ENCODE data around the gene SPATA46. TPM values are rescaled to one million over a fixed set of nuclear protein-coding genes. Genes with fewer than 3 reads are reported as not detected.
"Not testable (repeated sequence)": the region's sequence is repeated elsewhere in the genome, so short reads cannot be mapped to it uniquely, and the experiment has no call there.

The SPATA46 gene
- total RNA-seq: not detected

- intact Hi-C loops (cut with DNase I): no loop called here
These were observed at the start of gene SPATA46 for GRCh38 chr1:162376691-162377090. Gene SPATA46, minus strand, starts transcription at chr1:162376854. Its CDS starts 64 bp downstream, at chr1:162376790.

GRCh38 chr1:162422662-162423375 is 46.2 kb upstream of the SPATA46 start:
- no peaks in the 10 kb centered on the region for H3K27me3 ChIP-seq
- intact Hi-C loops (cut with DNase I): no loop called here
- DNase-seq: no peak

More at GRCh38 chr1:162376691-162377090, at the start of gene SPATA46:
- no peak for TF ChIP-seq CTCF (IDR thresholded peaks at IDR 0.05)
- H3K4me1 ChIP-seq: peaks cover 8% of the 10 kb centered on the region
- no peaks in the 10 kb centered on the region for H3K36me3 ChIP-seq
- peak; percentile 14 for DNase-seq
- H3K9me3 ChIP-seq: no peaks in the 10 kb centered on the region
- H3K9ac ChIP-seq (ENCODE audit: low read depth in 2 of 2, low read length in 2 of 2): no peak within 1 kb of the TSS
- no peaks in the 10 kb centered on the region for H3K27me3 ChIP-seq
- H3K27ac ChIP-seq: no peak within 1 kb of the TSS
- H3K4me3 ChIP-seq: no peak within 1 kb of the TSS

GRCh38 chr1:162421258-162422164 is 44.9 kb upstream of the SPATA46 start:
- Histone ChIP-seq H3K27ac (peak overlapping the region; percentile 50), H3K36me3 (no peaks in the 10 kb centered on the region), H3K4me1 (no peaks in the 10 kb centered on the region), H3K9me3 (no peaks in the 10 kb centered on the region), H3K9ac (ENCODE audit: low read depth in 2 of 2, low read length in 2 of 2) (peak overlapping the region in 1 of 2 donors; percentile 2), H3K4me3 (peak overlapping the region; percentile 6), H3K27me3 (no peaks in the 10 kb centered on the region)
- intact Hi-C loops (cut with DNase I): no loop called here
- TF ChIP-seq CTCF (IDR thresholded peaks at IDR 0.05): no peak
- peak; percentile 27 for DNase-seq

More at GRCh38 chr1:162422662-162423375, 46.2 kb upstream of the SPATA46 start:
- Histone ChIP-seq H3K4me3 (no peak overlapping the region), H3K9me3 (no peaks in the 10 kb centered on the region), H3K4me1 (no peaks in the 10 kb centered on the region), H3K36me3 (no peaks in the 10 kb centered on the region), H3K9ac (ENCODE audit: low read depth in 2 of 2, low read length in 2 of 2) (no peak overlapping the region), H3K27ac (no peak overlapping the region)
- TF ChIP-seq CTCF (IDR thresholded peaks at IDR 0.05): no peak

GRCh38 chr1:162420120-162420519 is 43.5 kb upstream of the SPATA46 start:
- H3K9me3 ChIP-seq: no peaks in the 10 kb centered on the region
- TF ChIP-seq CTCF (IDR thresholded peaks at IDR 0.05): no peak
- H3K27ac ChIP-seq: peak overlapping the region; percentile 59
- no peaks in the 10 kb centered on the region for H3K27me3 ChIP-seq
- no peaks in the 10 kb centered on the region for H3K36me3 ChIP-seq
- intact Hi-C loops (cut with DNase I): no loop called here
- H3K4me3 ChIP-seq: no peak overlapping the region
- no peaks in the 10 kb centered on the region for H3K4me1 ChIP-seq
- no peak for DNase-seq
- peak overlapping the region in 1 of 2 donors; percentile 40 for H3K9ac ChIP-seq (ENCODE audit: low read depth in 2 of 2, low read length in 2 of 2)

- H3K9me3 ChIP-seq; H3K4me3 ChIP-seq; H3K27me3 ChIP-seq; intact Hi-C loops (cut with DNase I); H3K4me1 ChIP-seq; H3K36me3 ChIP-seq: not testable (repeated sequence)
- Histone ChIP-seq H3K9ac (ENCODE audit: low read depth in 2 of 2, low read length in 2 of 2) (peak overlapping the region in 1 of 2 donors; percentile 40), H3K27ac (peak overlapping the region; percentile 80)
- peak; percentile 83 for DNase-seq
These were observed 42.8 kb upstream of the SPATA46 start for GRCh38 chr1:162419450-162419931.

- peak overlapping the region; percentile 80 for H3K27ac ChIP-seq
- DNase-seq: peak; percentile 42
- H3K9me3 ChIP-seq; intact Hi-C loops (cut with DNase I); H3K4me3 ChIP-seq; H3K9ac ChIP-seq (ENCODE audit: low read depth in 2 of 2, low read length in 2 of 2); H3K27me3 ChIP-seq; H3K4me1 ChIP-seq; H3K36me3 ChIP-seq: not testable (repeated sequence)
These were observed 41.9 kb upstream of the SPATA46 start for GRCh38 chr1:162418584-162418983.

Measured in colonic mucosa (tissue), 4 donors.